ENCODE data around the gene PDIA5. TPM values are rescaled to one million over a fixed set of nuclear protein-coding genes. Genes with fewer than 3 reads are reported as not detected.

PDIA5 gene
- total RNA-seq, 1 experiment from 2014 or later = 50.8 TPM

- H2AFZ ChIP-seq (ENCODE audit: low read depth, low read length, poor library complexity, severe bottlenecking) = no peak overlapping the region
- TF ChIP-seq SRF (IDR thresholded peaks at IDR 0.05; ENCODE audit: low read depth) (no peak), ATF3 (IDR thresholded peaks at IDR 0.05) (no peak), POLR2A (IDR thresholded peaks at IDR 0.05; ENCODE audit: borderline replicate concordance, extremely low read depth, insufficient read depth, insufficient read length) (no peak), CTCF (IDR thresholded peaks at IDR 0.05 in 2 of 3, conservative IDR thresholded peaks at IDR 0.05 in 1 of 3; ENCODE audit: borderline replicate concordance in 1 of 3, insufficient read depth in 1 of 3, low read depth in 2 of 3, low read length in 2 of 3) (no peak), EGR1 (IDR thresholded peaks at IDR 0.05; ENCODE audit: low read depth) (no peak), SIN3A (IDR thresholded peaks at IDR 0.05; ENCODE audit: low read depth) (no peak), REST (IDR thresholded peaks at IDR 0.05; ENCODE audit: low read depth) (no peak), ELF1 (IDR thresholded peaks at IDR 0.05; ENCODE audit: borderline replicate concordance, low read depth) (no peak), CEBPB (IDR thresholded peaks at IDR 0.05; ENCODE audit: low read depth) (no peak), FOSL1 (IDR thresholded peaks at IDR 0.05; ENCODE audit: low read depth) (no peak)
- H3K4me2 ChIP-seq (ENCODE audit: low read length) = no peak overlapping the region
- ChIA-PET POLR2A (no interaction called here), RAD21 (ENCODE audit: low non-redundant PET in 1 of 2, low total read pairs in 2 of 2, uncharacterized antibody in 2 of 2, unreplicated experiment in 2 of 2) (no interaction called here), CTCF (no interaction called here)
- no peaks in the 10 kb centered on the region for H3K9me3 ChIP-seq (ENCODE audit: control insufficient read depth in 1 of 2, insufficient read depth in 1 of 2, low read depth in 1 of 2, low read length in 2 of 2)
- no peaks in the 10 kb centered on the region for H3K9me2 ChIP-seq (ENCODE audit: insufficient read depth)
- H3K36me3 ChIP-seq (ENCODE audit: control insufficient read depth in 1 of 2, insufficient read depth in 2 of 2, low read length in 2 of 2) = peaks cover 19 to 47% of the 10 kb centered on the region in 2 experiments
- no peak overlapping the region for H3K27ac ChIP-seq (ENCODE audit: low read depth, low read length)
- DNase-seq (ENCODE audit: low read depth, low spot score) = no peak
- H3K79me2 ChIP-seq (ENCODE audit: insufficient read depth, low read length) = no peaks in the 10 kb centered on the region
- intact Hi-C loops (cut with micrococcal nuclease) = no loop called here
- no peaks in the 10 kb centered on the region for H3K27me3 ChIP-seq (ENCODE audit: insufficient read depth, low read length)
- no peak for ATAC-seq
- no peaks in the 10 kb centered on the region for H3K4me1 ChIP-seq (ENCODE audit: control insufficient read depth in 1 of 2, insufficient read depth in 2 of 2, low read length in 2 of 2)
- no peak overlapping the region for H3K4me3 ChIP-seq (replicated peaks in 1 of 2; ENCODE audit: low read depth in 1 of 2, low read length in 2 of 2)
- no TSS peak for BruUV-seq (replicated peaks)
- H4K20me1 ChIP-seq (ENCODE audit: insufficient read depth) = no peaks in the 10 kb centered on the region; the same call in 1 of the 2 replicates
- no peak overlapping the region for H3K9ac ChIP-seq (ENCODE audit: low read length)
Measured at GRCh38 chr3:123158899-123159390, 92.1 kb downstream of the PDIA5 start.

All from HCT116 (cell line).